ENCODE results near the gene CEP72.
A peak's percentile ranks its signal among the peaks of the same experiment; 100 is the strongest.

- TF ChIP-seq TAF1 (IDR thresholded peaks at IDR 0.05; ENCODE audit: low read depth) (no peak), FOXM1 (IDR thresholded peaks at IDR 0.05; ENCODE audit: borderline replicate concordance, low read depth) (no peak), YY1 (IDR thresholded peaks at IDR 0.05; ENCODE audit: low read depth) (no peak), NFIC (IDR thresholded peaks at IDR 0.05) (no peak), RAD21 (IDR thresholded peaks at IDR 0.05; ENCODE audit: low read depth) (peak; percentile 41; the same call in 1 of the 2 replicates)
- TF ChIP-seq, protein P1, sequence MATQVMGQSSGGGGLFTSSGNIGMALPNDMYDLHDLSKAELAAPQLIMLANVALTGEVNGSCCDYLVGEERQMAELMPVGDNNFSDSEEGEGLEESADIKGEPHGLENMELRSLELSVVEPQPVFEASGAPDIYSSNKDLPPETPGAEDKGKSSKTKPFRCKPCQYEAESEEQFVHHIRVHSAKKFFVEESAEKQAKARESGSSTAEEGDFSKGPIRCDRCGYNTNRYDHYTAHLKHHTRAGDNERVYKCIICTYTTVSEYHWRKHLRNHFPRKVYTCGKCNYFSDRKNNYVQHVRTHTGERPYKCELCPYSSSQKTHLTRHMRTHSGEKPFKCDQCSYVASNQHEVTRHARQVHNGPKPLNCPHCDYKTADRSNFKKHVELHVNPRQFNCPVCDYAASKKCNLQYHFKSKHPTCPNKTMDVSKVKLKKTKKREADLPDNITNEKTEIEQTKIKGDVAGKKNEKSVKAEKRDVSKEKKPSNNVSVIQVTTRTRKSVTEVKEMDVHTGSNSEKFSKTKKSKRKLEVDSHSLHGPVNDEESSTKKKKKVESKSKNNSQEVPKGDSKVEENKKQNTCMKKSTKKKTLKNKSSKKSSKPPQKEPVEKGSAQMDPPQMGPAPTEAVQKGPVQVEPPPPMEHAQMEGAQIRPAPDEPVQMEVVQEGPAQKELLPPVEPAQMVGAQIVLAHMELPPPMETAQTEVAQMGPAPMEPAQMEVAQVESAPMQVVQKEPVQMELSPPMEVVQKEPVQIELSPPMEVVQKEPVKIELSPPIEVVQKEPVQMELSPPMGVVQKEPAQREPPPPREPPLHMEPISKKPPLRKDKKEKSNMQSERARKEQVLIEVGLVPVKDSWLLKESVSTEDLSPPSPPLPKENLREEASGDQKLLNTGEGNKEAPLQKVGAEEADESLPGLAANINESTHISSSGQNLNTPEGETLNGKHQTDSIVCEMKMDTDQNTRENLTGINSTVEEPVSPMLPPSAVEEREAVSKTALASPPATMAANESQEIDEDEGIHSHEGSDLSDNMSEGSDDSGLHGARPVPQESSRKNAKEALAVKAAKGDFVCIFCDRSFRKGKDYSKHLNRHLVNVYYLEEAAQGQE (IDR thresholded peaks at IDR 0.05; ENCODE audit: low read depth): no peak
Measured at GRCh38 chr5:565782-566440, 46.2 kb upstream of the CEP72 start.

Data from Ishikawa (cell line).